GM12891 (cell line): ENCODE results near the gene GPR84.
A peak's percentile ranks its signal among the peaks of the same experiment; 100 is the strongest.

ENCODE experiments used
- DNase-seq: peaks from one replicate; pipeline ENCODE4 v3.0.0; 2011; ENCODE audit warnings: low spot score; ENCODE audit not compliant: insufficient read length
- FAIRE-seq: peaks from 2 replicates; lab custom pipeline; 2011; peaks lifted over from hg19 to GRCh38; lab: Jason Lieb, UNC
- PAX5 ChIP-seq: IDR thresholded peaks from 2 replicates; pipeline ENCODE4 v1.6.1; 2011; ENCODE audit warnings: low read length, moderate library complexity, mild to moderate bottlenecking; ENCODE audit not compliant: insufficient read depth, severe bottlenecking
- POLR2A ChIP-seq: IDR thresholded peaks from 2 replicates; pipeline ENCODE4 v1.6.1; 2011; ENCODE audit warnings: low read depth, low read length, control low read depth
- POLR2AphosphoS5 ChIP-seq: IDR thresholded peaks from 2 replicates; pipeline ENCODE4 v1.6.1; 2011; ENCODE audit warnings: low read depth, low read length, control low read depth
- POU2F2 ChIP-seq: IDR thresholded peaks from 2 replicates; pipeline ENCODE4 v1.6.1; 2011; ENCODE audit warnings: low read depth, mild to moderate bottlenecking, control low read depth, low read length, moderate library complexity
- SPI1 ChIP-seq: IDR thresholded peaks from 2 replicates; pipeline ENCODE4 v1.6.1; 2011; ENCODE audit warnings: low read depth, low read length, control low read depth
- TAF1 ChIP-seq: IDR thresholded peaks from 2 replicates; pipeline ENCODE4 v1.6.1; 2011; ENCODE audit warnings: low read depth, low read length, control low read depth

Gene GPR84

DNA sequence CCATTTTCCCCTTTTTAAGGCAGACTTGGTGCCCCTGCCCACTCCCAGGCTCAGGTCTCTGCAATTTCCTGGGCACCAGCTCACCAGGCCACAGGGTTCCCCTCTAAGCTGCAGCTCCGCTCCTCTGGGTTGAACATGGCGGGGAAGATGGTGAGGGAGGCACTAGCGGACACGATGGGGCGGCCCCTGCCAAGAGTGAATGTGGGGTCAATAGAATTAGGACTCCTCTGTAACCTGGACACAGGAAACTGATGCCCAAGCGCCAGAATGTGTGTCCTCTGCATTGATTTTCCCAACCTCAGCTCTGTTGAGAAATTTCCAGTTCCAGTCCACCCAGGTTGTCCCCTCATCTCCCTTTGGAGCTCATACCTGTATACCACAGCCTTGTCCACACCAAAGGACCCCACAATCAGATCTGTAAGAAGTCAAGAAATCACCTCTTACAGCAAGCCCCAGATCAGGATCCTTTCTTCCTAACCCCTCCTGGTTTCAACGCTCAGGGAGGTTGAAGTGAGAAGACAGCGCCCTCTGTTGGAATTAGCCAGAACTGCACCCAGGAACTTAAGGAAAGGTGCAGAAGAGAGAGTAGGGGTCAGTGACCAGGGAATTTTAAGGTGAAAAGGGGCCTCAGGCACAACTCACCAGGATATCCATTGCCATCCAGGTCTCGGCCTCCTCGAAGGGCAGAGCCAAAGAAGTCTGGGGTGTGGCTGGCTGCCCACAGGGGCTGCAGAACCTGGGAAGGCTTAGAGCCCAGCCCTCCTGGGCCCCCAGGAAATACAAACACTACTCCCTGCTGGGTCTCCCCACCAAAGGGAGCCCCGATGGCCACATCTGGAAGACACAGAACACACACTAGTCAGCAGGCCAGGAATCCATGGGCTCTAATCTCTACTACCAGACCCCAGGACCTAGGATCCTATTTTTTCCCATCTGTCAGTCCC, 40.0 kb upstream of the GPR84 start:
- FAIRE-seq (peak; percentile 69), DNase-seq (no peak)
- TF ChIP-seq POLR2AphosphoS5 (no peak), POU2F2 (no peak), TAF1 (no peak), SPI1 (no peak), POLR2A (no peak)

DNA sequence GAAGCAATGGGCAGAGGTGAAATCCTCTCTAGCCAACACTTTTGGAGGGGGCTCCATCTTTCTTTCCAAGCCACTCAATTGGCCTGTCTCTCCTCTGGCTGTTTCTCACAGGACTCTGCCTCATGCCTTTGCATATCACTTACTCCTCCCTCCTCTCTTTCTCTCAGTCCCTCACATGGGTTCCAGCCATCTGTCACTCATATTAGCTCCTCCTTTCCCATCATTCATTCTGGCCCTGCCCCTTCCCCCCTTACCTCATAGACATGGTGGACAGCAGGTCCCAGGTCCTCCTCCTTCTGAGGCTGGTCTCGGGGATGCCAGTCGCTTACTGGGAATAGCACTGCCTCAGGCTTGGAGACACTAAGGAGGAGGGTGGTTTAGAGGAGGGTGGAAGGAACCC, 36.8 kb upstream of the GPR84 start:
- FAIRE-seq (no peak), DNase-seq (no peak)

DNA sequence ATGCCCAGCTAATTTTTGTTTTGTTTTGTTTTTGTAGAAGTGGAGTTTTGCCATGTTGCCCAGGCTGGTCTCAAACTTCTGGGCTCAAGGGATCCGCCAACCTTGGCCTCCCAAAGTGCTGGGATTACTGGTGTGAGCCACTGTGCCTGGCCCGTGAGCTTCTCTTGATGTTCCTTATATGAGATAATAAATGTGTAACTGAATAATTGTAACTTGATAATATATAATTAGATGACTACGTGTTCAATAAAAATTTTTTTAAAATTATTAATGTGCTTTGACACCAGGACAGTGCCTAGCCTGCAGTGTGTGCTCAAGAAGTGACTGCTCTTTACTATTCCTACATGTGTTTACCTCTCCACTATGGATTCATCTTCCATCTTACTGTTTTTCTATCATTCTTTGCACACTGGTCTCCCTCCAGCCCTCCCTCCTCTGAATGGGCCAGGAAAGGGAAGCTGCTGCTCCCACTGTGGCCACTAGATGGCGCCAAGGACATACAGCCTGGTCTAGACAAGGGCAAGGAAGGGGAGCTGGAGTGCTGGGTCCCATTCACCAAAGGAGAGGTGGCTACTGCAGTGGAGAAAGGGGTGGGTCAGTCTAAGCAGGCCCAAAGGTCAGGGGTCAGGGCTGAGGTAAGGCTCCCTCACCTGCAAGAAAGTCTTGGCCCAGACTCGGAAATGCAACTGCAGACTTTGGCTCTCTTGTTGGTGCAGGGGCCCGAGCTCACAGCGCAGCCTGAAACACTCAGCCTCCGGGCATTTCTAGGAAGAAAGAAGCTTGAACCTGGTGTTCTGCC, 34.9 kb upstream of the GPR84 start:
- FAIRE-seq: peak; percentile 86
- no peak for TF ChIP-seq TAF1
- no peak for TF ChIP-seq POLR2AphosphoS5
- no peak for TF ChIP-seq POLR2A
- TF ChIP-seq POU2F2: no peak
- DNase-seq: peak; percentile 79

More for the DNA sequence above, 36.8 kb upstream of the GPR84 start:
- TF ChIP-seq POLR2AphosphoS5: no peak
- TF ChIP-seq TAF1: no peak
- TF ChIP-seq SPI1: no peak

DNA sequence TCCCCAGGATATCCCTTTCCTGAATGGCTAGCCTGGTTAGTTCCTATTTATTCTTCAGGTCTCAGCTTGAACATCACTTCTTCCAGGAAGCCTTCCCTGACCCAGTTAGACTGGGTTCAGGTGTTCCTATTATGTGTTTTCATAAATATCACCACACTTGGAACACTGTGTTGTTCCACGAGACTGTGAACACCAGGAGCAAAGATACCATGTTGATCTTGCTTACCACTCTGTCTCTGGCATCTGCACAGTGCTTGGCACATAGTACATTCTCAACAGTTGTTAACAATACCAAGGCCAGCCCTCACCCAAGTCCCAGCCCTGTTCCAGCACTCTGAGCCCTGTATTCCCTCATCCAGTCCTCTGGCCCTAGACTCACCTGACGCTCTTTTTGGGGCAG, 33.9 kb upstream of the GPR84 start:
- no peak for TF ChIP-seq SPI1
- TF ChIP-seq POLR2AphosphoS5: no peak
- no peak for TF ChIP-seq POU2F2
- TF ChIP-seq TAF1: no peak
- no peak for TF ChIP-seq POLR2A
- TF ChIP-seq PAX5: no peak
- FAIRE-seq (no peak), DNase-seq (no peak)

DNA sequence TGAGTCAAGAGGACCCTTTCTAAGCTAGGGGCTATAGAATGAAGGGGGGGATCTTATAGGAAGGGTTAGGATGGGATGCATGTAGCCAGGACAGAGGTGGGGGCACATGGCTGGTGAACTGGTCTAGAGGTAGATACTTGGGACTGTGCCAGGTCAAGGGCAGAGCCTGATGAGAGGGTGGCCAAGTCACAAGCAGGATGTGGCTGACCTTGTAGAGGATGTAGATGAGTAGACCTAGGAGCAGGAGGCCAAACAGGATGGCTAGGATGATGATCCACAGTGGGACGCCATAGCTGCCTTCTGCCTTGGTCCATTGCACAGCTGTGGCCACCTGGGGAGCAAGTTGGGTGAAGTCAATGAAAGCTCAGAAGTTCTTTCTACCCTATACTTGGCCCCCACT, 32.9 kb upstream of the GPR84 start:
- FAIRE-seq (no peak), DNase-seq (no peak)
- TF ChIP-seq SPI1 (no peak), POLR2A (no peak), POLR2AphosphoS5 (no peak), POU2F2 (no peak), TAF1 (no peak), PAX5 (no peak)

DNA sequence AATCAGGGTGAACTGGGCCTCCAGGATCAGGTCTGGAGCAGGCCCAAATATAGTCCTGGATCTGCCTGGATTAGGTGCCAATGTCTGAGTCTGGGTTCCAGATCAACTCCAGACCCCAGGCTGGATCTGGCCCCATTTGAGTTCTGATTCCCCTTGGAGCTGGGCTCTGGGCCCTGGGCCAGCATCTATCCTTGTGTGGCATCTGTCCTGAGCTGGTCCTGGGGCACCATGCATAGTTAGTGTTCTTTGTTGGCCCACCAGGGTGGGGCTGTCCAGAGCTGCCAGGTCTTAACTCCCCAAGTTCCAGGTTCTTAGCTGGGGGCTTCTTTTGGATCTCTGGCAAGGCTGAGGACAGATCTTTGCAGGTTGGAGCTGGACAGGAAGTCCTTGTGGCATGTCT, 31.3 kb upstream of the GPR84 start:
- DNase-seq (no peak), FAIRE-seq (no peak)
- no peak for TF ChIP-seq POU2F2
- no peak for TF ChIP-seq PAX5
- TF ChIP-seq TAF1: no peak
- no peak for TF ChIP-seq POLR2A
- TF ChIP-seq POLR2AphosphoS5: no peak
- TF ChIP-seq SPI1: no peak

DNA sequence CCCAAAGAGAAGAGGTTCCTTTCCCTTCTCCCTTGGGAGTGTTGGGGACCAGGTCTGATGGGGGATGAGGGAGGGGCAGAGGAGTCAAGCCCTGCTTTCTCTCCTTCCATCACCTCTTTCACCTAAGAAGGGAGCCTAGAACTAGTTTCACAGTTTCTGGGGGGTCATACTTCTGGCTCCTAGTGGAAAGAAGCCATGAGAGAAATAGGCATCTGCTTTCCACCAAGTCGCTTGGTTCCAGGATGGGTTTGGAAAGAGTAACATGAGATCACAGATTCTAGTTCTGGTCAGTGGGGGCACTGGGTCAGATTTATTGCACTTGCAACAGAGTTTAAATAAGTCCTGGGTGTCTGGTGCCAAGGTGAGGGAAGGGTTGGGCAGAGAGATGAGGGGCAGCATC, 30.7 kb upstream of the GPR84 start:
- TF ChIP-seq POLR2A: no peak
- TF ChIP-seq TAF1: no peak
- DNase-seq (no peak), FAIRE-seq (no peak)

DNA sequence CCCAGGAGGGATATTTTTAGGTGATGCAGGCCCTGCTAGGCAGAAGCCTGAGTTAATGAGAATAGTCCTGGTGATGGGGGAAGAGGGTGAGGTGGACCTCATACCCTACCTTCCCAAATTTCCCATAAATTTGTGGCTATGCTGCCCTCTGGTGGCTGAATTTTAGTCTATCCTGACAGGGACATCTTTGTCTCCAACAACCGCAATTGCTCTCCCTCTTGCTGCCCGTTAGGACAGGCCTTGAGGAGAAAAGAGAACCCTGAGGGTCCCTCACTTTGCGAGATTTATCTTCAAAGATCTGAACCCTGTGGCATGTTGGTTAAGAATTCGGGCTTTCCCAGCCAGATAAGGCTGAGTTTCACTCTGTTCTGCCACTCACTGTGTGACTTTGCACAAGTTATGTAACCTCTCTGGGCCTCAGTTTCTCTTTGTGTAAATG, 30.0 kb upstream of the GPR84 start:
- DNase-seq (no peak), FAIRE-seq (peak; percentile 63)
- no peak for TF ChIP-seq POU2F2
- no peak for TF ChIP-seq TAF1
- no peak for TF ChIP-seq SPI1
- TF ChIP-seq POLR2AphosphoS5: no peak
- no peak for TF ChIP-seq POLR2A
- no peak for TF ChIP-seq PAX5

DNA sequence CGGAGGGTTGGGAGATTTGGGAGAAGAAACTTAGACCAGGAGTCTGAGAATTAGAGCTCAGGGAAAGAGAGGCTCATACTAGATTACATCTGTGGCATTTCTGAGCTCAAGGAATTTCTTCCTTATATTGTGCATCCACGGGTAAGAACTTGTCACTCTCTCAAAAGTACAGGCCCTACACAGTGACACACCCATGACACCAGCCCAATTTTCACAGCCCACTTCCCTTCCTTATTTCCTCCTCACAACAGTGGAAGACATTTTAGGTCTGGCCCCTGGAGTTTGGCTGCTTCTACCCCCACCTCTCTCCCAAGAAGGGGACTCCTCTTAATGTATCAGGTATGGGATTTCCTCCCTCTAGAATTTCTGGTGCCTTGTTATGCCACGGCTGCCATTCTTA, 29.5 kb upstream of the GPR84 start:
- FAIRE-seq (no peak), DNase-seq (no peak)
- TF ChIP-seq TAF1 (no peak), POLR2AphosphoS5 (no peak), PAX5 (no peak), POLR2A (no peak), SPI1 (no peak), POU2F2 (no peak)

DNA sequence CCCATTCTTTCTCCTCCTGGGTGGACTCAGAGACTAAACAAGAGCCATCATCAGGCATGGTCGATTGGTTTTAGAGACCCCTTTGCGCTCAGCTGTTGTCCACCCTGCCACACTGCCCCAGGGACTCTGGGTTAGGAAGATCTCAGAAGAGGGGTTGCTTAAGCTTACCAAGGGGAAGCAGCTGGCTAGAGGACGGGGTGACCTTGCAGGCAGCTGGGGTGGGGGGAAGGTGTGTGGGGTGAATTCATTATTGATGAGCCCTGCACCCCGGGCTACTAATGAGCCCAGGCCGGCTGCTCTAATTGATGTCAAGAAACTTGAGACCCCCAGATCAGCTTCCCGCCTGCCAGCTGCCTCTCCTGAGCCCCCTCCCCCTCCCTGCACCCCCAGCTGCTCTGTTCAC, 28.9 kb upstream of the GPR84 start:
- FAIRE-seq (no peak), DNase-seq (no peak)
- TF ChIP-seq TAF1: no peak
- no peak for TF ChIP-seq SPI1
- no peak for TF ChIP-seq POLR2A
- no peak for TF ChIP-seq POU2F2
- TF ChIP-seq PAX5: no peak
- no peak for TF ChIP-seq POLR2AphosphoS5
